DND-41 (cell line): ENCODE measurements around the gene ZNF827.

ENCODE experiments used
- EZH2 ChIP-seq: IDR thresholded peaks from 3 replicates; pipeline ENCODE4 v1.6.1; 2012; ENCODE audit warnings: borderline replicate concordance, low read depth, mild to moderate bottlenecking, moderate library complexity, low read length, inconsistent platforms; ENCODE audit not compliant: severe bottlenecking
- TF ChIP-seq, protein P1 (sequence below): IDR thresholded peaks from 2 replicates; pipeline ENCODE4 v1.5.1; 2012; ENCODE audit warnings: borderline replicate concordance, low read length, moderate library complexity, mild to moderate bottlenecking; ENCODE audit not compliant: poor library complexity, severe bottlenecking; ENCODE audit errors: extremely low read depth

DNA sequence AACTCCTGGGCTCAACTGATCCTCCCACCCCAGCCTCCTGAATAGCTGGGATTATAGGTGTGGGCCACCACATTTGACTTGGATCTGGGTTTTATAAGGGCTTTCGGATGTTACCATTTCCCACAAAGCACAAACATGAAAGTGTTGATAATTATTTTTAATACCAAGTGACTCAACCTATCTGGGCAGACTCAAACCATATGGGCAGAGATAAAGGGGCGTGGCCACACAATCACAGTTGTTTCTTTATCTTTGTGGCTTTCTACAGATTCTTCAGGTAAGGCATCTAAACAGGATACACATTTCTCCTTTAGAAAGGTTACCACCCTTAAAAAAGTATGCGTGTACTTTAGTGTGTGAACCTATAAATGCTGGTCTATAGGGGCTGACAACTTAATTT lies 122.5 kb downstream of the ZNF827 start:
- TF ChIP-seq, protein P1, sequence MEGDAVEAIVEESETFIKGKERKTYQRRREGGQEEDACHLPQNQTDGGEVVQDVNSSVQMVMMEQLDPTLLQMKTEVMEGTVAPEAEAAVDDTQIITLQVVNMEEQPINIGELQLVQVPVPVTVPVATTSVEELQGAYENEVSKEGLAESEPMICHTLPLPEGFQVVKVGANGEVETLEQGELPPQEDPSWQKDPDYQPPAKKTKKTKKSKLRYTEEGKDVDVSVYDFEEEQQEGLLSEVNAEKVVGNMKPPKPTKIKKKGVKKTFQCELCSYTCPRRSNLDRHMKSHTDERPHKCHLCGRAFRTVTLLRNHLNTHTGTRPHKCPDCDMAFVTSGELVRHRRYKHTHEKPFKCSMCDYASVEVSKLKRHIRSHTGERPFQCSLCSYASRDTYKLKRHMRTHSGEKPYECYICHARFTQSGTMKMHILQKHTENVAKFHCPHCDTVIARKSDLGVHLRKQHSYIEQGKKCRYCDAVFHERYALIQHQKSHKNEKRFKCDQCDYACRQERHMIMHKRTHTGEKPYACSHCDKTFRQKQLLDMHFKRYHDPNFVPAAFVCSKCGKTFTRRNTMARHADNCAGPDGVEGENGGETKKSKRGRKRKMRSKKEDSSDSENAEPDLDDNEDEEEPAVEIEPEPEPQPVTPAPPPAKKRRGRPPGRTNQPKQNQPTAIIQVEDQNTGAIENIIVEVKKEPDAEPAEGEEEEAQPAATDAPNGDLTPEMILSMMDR = no peak
- TF ChIP-seq EZH2 = no peak
